ENCODE measurements around the gene CDC42BPA. TPM values are rescaled to one million over a fixed set of nuclear protein-coding genes. Genes with fewer than 3 reads are reported as not detected.
A peak's percentile ranks its signal among the peaks of the same experiment; 100 is the strongest.

The CDC42BPA gene
- total and polyA plus RNA-seq, 2 of the 13 experiments (the other 11 are each of a cell fraction or from before 2014, with no cell fraction given): 6.5 to 16.0 TPM

DNA sequence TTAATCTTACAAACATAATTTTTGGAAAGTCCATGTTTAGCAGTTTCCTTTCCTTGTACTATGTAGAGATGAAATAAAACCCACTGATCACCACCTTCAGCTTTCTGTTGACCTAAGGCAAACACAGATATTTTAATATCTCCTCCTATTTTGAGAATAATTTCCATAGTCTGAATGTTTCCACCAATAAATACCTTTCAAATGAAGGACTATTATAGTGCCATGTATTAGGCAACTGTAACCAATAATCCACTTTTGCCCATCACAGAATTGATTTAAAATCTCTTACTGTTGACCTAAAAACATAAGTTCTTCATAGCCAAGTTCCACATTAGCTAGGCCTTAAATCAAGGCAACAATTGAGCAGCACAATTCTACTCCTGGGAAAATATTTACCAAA lies 1.8 kb downstream of the CDC42BPA start:
- FAIRE-seq (no peak), ATAC-seq (no peak), DNase-seq (ENCODE audit: low spot score) (no peak)
- Histone ChIP-seq H3K4me2 (ENCODE audit: low read depth, low read length) (peak overlapping the region; percentile 72), H3K4me3 (replicated peaks in 1 of 3; ENCODE audit: insufficient read depth in 1 of 3, low read depth in 2 of 3, low read length in 3 of 3) (peak overlapping the region; percentile 89 to 96 (median 91)), H3K36me3 (replicated peaks in 1 of 2; ENCODE audit: control insufficient read depth in 1 of 2, insufficient read depth in 2 of 2, low read length in 2 of 2) (no peaks in the 10 kb centered on the region), H3K9me3 (ENCODE audit: low read length) (no peaks in the 10 kb centered on the region), H3K79me2 (ENCODE audit: insufficient read depth, low read length) (peaks cover 62% of the 10 kb centered on the region), H3K9ac (ENCODE audit: insufficient read depth, low read depth, low read length) (peak overlapping the region; percentile 83), H3K27me3 (ENCODE audit: control insufficient read depth in 1 of 2, insufficient read depth in 2 of 2, low read length in 2 of 2) (peaks cover 0 to 13% of the 10 kb centered on the region in 2 experiments; a peak in 3 of 5 replicates), H4K20me1 (ENCODE audit: insufficient read depth, low read length) (peaks cover 16% of the 10 kb centered on the region), H2AFZ (ENCODE audit: low read length) (no peak overlapping the region), H3K4me1 (ENCODE audit: insufficient read depth, low read length) (peaks cover 9% of the 10 kb centered on the region), H3K27ac (ENCODE audit: extremely low read length, insufficient read depth, low read length) (peak overlapping the region; percentile 6)
- intact Hi-C loops (cut with micrococcal nuclease; ENCODE audit: unreplicated experiment): loop anchor here (2.0 to 10.0 kb wide), 3 partner anchors 82 to 152 kb away; no protein-coding TSS in a partner anchor
- in situ Hi-C loops (cut with HindIII; ENCODE audit: extremely low pct_ligation_motif_present, low pct_unique_long_range_greater_than_20kb): loop anchor here (5.0 kb wide), 1 partner anchor 121 kb away; no protein-coding TSS in a partner anchor
- no TSS peak for BruUV-seq (replicated peaks)
- CTCF ChIA-PET (ENCODE audit: low intra/inter-chr PET ratio, low total read pairs): no interaction called here
- no peak for TF ChIP-seq GLI4 (CRISPR knock-in tag; IDR thresholded peaks at IDR 0.05; ENCODE audit: borderline replicate concordance)
- TF ChIP-seq ZNF260 (CRISPR knock-in tag; IDR thresholded peaks at IDR 0.05; ENCODE audit: borderline replicate concordance, low read depth): peak; percentile 98
- no peak for TF ChIP-seq SOX13 (IDR thresholded peaks at IDR 0.05)
- no peak for TF ChIP-seq SOX13 (CRISPR knock-in tag; conservative IDR thresholded peaks at IDR 0.05 in 1 of 2, IDR thresholded peaks at IDR 0.05 in 1 of 2)
- no peak for TF ChIP-seq ZFP90 (CRISPR knock-in tag; IDR thresholded peaks at IDR 0.05; ENCODE audit: borderline replicate concordance)
- 0 out of 2 replicates have a peak, but pooled peaks have one; percentile 4 for TF ChIP-seq SIN3A (IDR thresholded peaks at IDR 0.05; ENCODE audit: borderline replicate concordance, low read depth, low read length)
- POLR2A ChIA-PET: no interaction called here

DNA sequence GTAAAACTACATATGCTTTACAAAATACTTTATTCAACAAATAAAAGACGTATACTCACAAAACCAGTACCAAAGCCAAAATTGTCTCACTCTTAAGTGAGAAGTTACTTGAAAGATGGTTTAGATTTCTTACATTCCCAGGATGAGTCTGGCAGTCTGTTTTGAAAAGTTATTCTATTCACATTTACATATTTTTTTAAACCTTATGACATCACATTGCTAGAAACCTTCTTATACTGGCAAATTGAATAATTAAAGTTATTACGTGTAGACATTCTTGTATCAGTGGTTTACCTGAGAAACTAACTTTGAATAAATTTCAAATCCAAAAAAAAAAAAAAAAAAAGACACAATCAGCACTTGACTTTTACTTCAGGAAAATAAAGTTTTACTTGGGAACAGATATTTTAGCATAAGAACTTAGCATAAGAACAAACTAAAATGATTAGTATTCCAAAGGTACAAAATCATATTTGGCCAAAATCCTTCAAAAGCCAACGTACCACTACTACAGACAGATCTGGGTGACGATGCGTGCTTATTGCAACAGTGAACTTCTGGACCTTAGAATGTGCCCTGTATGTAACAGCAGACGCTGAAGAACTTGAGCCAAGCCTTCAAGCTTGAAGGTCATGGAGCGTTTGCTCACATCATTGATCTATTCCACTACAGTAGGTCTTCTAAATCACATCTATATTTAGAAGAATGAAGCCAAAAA lies 2.5 kb downstream of the CDC42BPA start:
- Histone ChIP-seq H2AFZ (ENCODE audit: low read length) (no peak overlapping the region), H4K20me1 (ENCODE audit: insufficient read depth, low read length) (peaks cover 16% of the 10 kb centered on the region), H3K27ac (ENCODE audit: extremely low read length, insufficient read depth, low read length) (peak overlapping the region; percentile 6), H3K4me3 (replicated peaks in 1 of 3; ENCODE audit: insufficient read depth in 1 of 3, low read depth in 2 of 3, low read length in 3 of 3) (peak overlapping the region; percentile 89 to 96 (median 91); a peak in 5 of 6 replicates), H3K79me2 (ENCODE audit: insufficient read depth, low read length) (peaks cover 67% of the 10 kb centered on the region), H3K9ac (ENCODE audit: insufficient read depth, low read depth, low read length) (peak overlapping the region; percentile 83), H3K9me3 (ENCODE audit: low read length) (no peaks in the 10 kb centered on the region), H3K4me2 (ENCODE audit: low read depth, low read length) (peak overlapping the region; percentile 72), H3K4me1 (ENCODE audit: insufficient read depth, low read length) (peaks cover 9% of the 10 kb centered on the region), H3K36me3 (replicated peaks in 1 of 2; ENCODE audit: control insufficient read depth in 1 of 2, insufficient read depth in 2 of 2, low read length in 2 of 2) (no peaks in the 10 kb centered on the region), H3K27me3 (ENCODE audit: control insufficient read depth in 1 of 2, insufficient read depth in 2 of 2, low read length in 2 of 2) (peaks cover 0 to 9% of the 10 kb centered on the region in 2 experiments; a peak in 3 of 5 replicates)
- DNase-seq (ENCODE audit: low spot score) (peak; percentile 79), FAIRE-seq (peak; percentile 94), ATAC-seq (peak; percentile 37)
- WGBS (ENCODE audit: low lambda C conversion rate): 4% methylated on average over 7 of the region's 7 CpGs
- in situ Hi-C loops (cut with HindIII; ENCODE audit: extremely low pct_ligation_motif_present, low pct_unique_long_range_greater_than_20kb) (loop anchor here (5.0 kb wide), 1 partner anchor 122 kb away; no protein-coding TSS in a partner anchor), intact Hi-C loops (cut with micrococcal nuclease; ENCODE audit: unreplicated experiment) (loop anchor here (2.0 to 10.0 kb wide), 3 partner anchors 81 to 151 kb away; no protein-coding TSS in a partner anchor)
- ChIA-PET CTCF (ENCODE audit: low intra/inter-chr PET ratio, low total read pairs) (no interaction called here), POLR2A (no interaction called here)
- no TSS peak for BruUV-seq (replicated peaks)
- TF ChIP-seq POGZ (CRISPR knock-in tag; IDR thresholded peaks at IDR 0.05): 0 out of 2 replicates have a peak, but pooled peaks have one; percentile 24
- TF ChIP-seq, protein P1, sequence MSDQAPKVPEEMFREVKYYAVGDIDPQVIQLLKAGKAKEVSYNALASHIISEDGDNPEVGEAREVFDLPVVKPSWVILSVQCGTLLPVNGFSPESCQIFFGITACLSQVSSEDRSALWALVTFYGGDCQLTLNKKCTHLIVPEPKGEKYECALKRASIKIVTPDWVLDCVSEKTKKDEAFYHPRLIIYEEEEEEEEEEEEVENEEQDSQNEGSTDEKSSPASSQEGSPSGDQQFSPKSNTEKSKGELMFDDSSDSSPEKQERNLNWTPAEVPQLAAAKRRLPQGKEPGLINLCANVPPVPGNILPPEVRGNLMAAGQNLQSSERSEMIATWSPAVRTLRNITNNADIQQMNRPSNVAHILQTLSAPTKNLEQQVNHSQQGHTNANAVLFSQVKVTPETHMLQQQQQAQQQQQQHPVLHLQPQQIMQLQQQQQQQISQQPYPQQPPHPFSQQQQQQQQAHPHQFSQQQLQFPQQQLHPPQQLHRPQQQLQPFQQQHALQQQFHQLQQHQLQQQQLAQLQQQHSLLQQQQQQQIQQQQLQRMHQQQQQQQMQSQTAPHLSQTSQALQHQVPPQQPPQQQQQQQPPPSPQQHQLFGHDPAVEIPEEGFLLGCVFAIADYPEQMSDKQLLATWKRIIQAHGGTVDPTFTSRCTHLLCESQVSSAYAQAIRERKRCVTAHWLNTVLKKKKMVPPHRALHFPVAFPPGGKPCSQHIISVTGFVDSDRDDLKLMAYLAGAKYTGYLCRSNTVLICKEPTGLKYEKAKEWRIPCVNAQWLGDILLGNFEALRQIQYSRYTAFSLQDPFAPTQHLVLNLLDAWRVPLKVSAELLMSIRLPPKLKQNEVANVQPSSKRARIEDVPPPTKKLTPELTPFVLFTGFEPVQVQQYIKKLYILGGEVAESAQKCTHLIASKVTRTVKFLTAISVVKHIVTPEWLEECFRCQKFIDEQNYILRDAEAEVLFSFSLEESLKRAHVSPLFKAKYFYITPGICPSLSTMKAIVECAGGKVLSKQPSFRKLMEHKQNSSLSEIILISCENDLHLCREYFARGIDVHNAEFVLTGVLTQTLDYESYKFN (CRISPR knock-in tag; conservative IDR thresholded peaks at IDR 0.05): peak; percentile 26; the same call in 1 of the 2 replicates
- 0 out of 2 replicates have a peak, but pooled peaks have one; percentile 5 for TF ChIP-seq CREB1 (IDR thresholded peaks at IDR 0.05)
- no peak for TF ChIP-seq CREB1 (CRISPR knock-in tag; IDR thresholded peaks at IDR 0.05)
- TF ChIP-seq RAD21 (CRISPR knock-in tag; IDR thresholded peaks at IDR 0.05): no peak
- TF ChIP-seq SOX13 (IDR thresholded peaks at IDR 0.05): no peak
- TF ChIP-seq SOX13 (CRISPR knock-in tag; conservative IDR thresholded peaks at IDR 0.05 in 1 of 2, IDR thresholded peaks at IDR 0.05 in 1 of 2): peak in 1 of 2 experiments; percentile 46; a peak in 1 of 4 replicates
